ENCODE measurements around the gene MAML2.
A peak's percentile ranks its signal among the peaks of the same experiment; 100 is the strongest.

Gene MAML2

DNA sequence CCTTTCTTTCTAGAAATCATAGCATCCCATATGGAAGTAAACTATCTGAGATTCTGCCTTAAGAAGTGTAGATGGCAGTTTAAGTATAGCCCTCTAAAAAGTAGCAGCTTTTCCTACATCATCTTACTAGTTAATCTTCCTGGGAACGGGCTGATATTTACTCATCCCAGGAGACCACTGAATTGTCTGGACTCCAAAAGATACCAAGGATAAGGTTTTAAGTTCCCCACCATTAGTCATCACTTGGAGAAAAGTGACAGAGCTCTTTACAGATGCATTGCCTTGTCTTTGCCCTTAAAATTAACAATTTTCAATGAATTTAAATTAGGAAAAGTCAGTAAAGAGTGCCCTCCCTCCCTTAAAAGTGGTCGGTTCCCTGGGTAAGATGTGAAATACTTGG, 129.5 kb downstream of the MAML2 start:
- H3K4me3 ChIP-seq (ENCODE audit: low read length) = no peak overlapping the region

DNA sequence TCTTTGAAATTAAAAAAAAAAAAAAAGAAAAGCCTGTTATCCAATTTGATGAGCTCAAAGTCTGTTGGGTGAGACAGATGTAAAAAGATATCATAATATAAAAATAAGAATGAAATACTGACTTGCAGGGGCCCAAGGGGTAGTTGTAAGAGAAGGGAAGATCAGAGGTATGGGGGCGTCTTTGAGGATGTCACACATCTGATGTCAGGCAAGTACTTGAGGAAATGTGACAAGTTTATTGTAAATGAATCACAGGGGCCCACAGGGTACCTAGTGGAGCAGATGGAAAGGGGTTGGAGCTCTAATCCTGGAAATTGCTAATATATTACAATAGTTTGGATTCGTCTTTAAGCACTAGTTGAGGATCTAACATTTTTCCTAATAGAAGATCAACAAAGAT, 131.6 kb downstream of the MAML2 start:
- H3K4me3 ChIP-seq (ENCODE audit: low read length) = no peak overlapping the region
- no peak for TF ChIP-seq CTCF (conservative IDR thresholded peaks at IDR 0.05; ENCODE audit: low read length)
- no peak for DNase-seq (ENCODE audit: low read depth)

More for the DNA sequence above, 129.5 kb downstream of the MAML2 start:
- TF ChIP-seq CTCF (conservative IDR thresholded peaks at IDR 0.05; ENCODE audit: low read length) = no peak
- peak; percentile 66 for DNase-seq (ENCODE audit: low read depth)

GRCh38 chr11:96207459-96208449, 135.2 kb downstream of the MAML2 start:
- no peak overlapping the region for H3K4me3 ChIP-seq (ENCODE audit: low read length)
- TF ChIP-seq CTCF (conservative IDR thresholded peaks at IDR 0.05; ENCODE audit: low read length) = no peak
- no peak for DNase-seq (ENCODE audit: low read depth)

GRCh38 chr11:96206955-96207354, 136.0 kb downstream of the MAML2 start:
- DNase-seq (ENCODE audit: low read depth) = no peak
- TF ChIP-seq CTCF (conservative IDR thresholded peaks at IDR 0.05; ENCODE audit: low read length) = no peak
- H3K4me3 ChIP-seq (ENCODE audit: low read length) = no peak overlapping the region

- DNase-seq (ENCODE audit: low read depth) = no peak
- H3K4me3 ChIP-seq (ENCODE audit: low read length) = no peak overlapping the region
- TF ChIP-seq CTCF (conservative IDR thresholded peaks at IDR 0.05; ENCODE audit: low read length) = no peak
Measured at GRCh38 chr11:96205460-96205809, 137.6 kb downstream of the MAML2 start.

- TF ChIP-seq CTCF (conservative IDR thresholded peaks at IDR 0.05; ENCODE audit: low read length) = no peak
- no peak overlapping the region for H3K4me3 ChIP-seq (ENCODE audit: low read length)
- DNase-seq (ENCODE audit: low read depth) = peak; percentile 35
Measured at GRCh38 chr11:96204721-96205459, 138.1 kb downstream of the MAML2 start.

DNA sequence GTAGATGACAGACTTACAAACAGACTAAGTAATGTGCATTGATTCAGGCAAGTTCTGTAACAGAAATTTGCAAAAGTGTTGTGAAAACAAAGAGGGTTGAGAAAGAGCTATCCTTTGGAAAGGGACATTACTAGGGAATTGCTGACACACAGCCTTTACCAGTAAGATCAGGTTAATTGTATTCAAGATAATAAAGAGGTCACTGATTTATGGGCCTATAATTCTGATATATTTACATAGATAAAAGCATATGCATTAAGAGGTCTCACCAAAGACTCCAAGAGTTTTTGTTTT, 138.7 kb downstream of the MAML2 start:
- TF ChIP-seq CTCF (conservative IDR thresholded peaks at IDR 0.05; ENCODE audit: low read length) = no peak
- no peak overlapping the region for H3K4me3 ChIP-seq (ENCODE audit: low read length)
- peak; percentile 39 for DNase-seq (ENCODE audit: low read depth)

Data from AG10803 (cell line).